SK-N-SH (cell line): Measurements from ENCODE around the gene ARHGEF26.

Experiments used
- CHD2 ChIP-seq: fragments of 150-350 bp; IDR thresholded peaks from 2 replicates; pipeline ENCODE4 v1.6.1; 2018; ENCODE audit warnings: low read length; ENCODE audit not compliant: partially characterized antibody
- CTCF ChIP-seq: fragments of 200-600 bp; sonication (generic); IDR thresholded peaks from 2 replicates; pipeline ENCODE4 v1.6.1; 2017; ENCODE audit warnings: antibody characterized with exemption, mild to moderate bottlenecking, moderate library complexity
- EP300 ChIP-seq, 2 experiments: IDR thresholded peaks; 2 replicates each; pipeline versions ENCODE4 v1.4.0 to v1.6.1; 2012; ENCODE audit warnings: borderline replicate concordance in 1 of 2, low read depth in 1 of 2, low read length in 1 of 2
- GABPA ChIP-seq: IDR thresholded peaks from 2 replicates; pipeline ENCODE4 v1.4.0; 2012; ENCODE audit warnings: low read depth, mild to moderate bottlenecking
- GATA2 ChIP-seq: sonication (generic); formaldehyde crosslinking; IDR thresholded peaks from 2 replicates; pipeline ENCODE4 v1.5.0; 2020; ENCODE audit warnings: mild to moderate bottlenecking, missing genetic modification reagents
- NRF1 ChIP-seq: IDR thresholded peaks from 2 replicates; pipeline ENCODE4 v1.6.1; 2012; ENCODE audit warnings: low read depth, mild to moderate bottlenecking, low read length
- REST ChIP-seq: IDR thresholded peaks from 2 replicates; pipeline ENCODE4 v1.6.1; 2012; ENCODE audit warnings: mild to moderate bottlenecking, low read depth, low read length, moderate library complexity
- RXRA ChIP-seq: IDR thresholded peaks from 2 replicates; pipeline ENCODE4 v1.4.0; 2012; ENCODE audit warnings: low read depth, mild to moderate bottlenecking, borderline replicate concordance
- USF2 ChIP-seq: fragments of 150-350 bp; IDR thresholded peaks from 2 replicates; pipeline ENCODE4 v1.6.1; 2017; ENCODE audit warnings: antibody characterized with exemption, low read length, low read depth, borderline replicate concordance
- YY1 ChIP-seq: IDR thresholded peaks from 2 replicates; pipeline ENCODE4 v1.4.0; 2012; ENCODE audit warnings: low read depth, mild to moderate bottlenecking

- TF ChIP-seq CTCF (no peak), NRF1 (no peak), RXRA (no peak), GATA2 (CRISPR knock-in tag) (no peak), REST (no peak), USF2 (no peak), YY1 (no peak), CHD2 (no peak), EP300 (IDR thresholded peaks at IDR 0.05; ENCODE audit: borderline replicate concordance in 1 of 2, low read depth in 1 of 2, low read length in 1 of 2) (no peak), GABPA (no peak)
These were observed 9.7 kb upstream of the ARHGEF26 start for GRCh38 chr3:154111365-154111935.
